ENCODE data around the gene TP53I13.
A peak's percentile ranks its signal among the peaks of the same experiment; 100 is the strongest.

TP53I13 gene

DNA sequence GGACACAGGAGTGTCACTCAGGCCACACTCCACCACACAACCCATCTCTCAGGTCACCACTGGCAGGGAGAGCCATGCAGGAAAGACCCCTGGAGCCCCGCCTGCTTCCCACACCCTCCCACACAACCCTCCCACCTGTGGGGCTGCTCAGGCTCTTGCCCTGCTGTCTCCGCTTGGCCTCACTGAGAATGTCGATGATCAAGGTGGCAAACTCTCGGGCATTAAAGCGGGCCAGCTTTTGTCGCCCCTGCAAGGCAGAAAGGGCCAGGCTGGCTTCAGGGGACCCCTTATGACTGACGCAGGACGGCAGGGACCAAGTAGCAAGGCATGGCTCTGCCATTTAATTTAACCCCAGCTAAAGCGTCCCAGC is 8.5 kb downstream of the TP53I13 start:
- no peak for DNase-seq (ENCODE audit: low spot score)
- peak overlapping the region in 1 of 2 donors; percentile 57 for H3K27ac ChIP-seq
- TF ChIP-seq, protein P1, sequence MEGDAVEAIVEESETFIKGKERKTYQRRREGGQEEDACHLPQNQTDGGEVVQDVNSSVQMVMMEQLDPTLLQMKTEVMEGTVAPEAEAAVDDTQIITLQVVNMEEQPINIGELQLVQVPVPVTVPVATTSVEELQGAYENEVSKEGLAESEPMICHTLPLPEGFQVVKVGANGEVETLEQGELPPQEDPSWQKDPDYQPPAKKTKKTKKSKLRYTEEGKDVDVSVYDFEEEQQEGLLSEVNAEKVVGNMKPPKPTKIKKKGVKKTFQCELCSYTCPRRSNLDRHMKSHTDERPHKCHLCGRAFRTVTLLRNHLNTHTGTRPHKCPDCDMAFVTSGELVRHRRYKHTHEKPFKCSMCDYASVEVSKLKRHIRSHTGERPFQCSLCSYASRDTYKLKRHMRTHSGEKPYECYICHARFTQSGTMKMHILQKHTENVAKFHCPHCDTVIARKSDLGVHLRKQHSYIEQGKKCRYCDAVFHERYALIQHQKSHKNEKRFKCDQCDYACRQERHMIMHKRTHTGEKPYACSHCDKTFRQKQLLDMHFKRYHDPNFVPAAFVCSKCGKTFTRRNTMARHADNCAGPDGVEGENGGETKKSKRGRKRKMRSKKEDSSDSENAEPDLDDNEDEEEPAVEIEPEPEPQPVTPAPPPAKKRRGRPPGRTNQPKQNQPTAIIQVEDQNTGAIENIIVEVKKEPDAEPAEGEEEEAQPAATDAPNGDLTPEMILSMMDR (IDR thresholded peaks at IDR 0.05), result no peak

DNA sequence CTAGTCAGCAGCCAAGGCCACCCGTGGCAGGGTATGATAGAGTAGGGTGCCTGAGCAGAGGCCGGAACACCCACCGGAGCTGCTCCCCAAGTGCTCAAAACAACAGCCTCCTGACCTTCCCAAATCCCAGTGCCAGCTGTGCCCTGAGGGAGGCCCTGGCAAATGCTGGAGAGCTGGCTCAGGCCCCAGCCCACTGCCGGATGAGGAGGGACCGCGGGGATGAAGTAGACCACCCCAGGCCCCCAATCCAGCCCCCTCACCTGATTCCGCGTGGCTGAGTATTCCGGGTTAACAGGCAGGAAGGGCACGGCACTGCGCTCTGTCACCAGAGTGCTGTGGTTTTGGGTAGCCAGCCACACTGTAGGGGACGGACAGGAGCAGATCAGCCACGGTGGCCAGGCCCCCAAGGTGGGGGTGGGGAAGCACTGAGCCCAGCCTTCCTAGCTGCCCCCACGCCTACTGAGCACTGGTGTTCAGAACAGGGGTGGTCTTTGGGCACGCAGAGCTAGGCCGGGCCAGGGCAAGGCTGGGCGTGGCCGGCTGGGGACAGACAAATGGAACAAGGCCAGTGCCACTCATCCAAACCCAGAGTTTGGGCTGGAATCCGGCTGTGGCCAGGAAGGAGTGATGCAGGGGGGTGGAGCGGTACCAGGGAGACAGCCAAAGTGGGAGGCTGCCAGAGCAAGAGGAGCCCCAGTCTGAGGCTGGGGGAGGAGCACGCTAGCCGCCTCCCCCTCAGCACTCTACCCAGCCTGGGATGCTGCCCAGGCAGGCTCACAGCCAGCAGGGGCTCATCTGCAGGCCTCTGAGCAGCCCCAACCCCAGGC is 9.1 kb downstream of the TP53I13 start:
- TF ChIP-seq, protein P1 (IDR thresholded peaks at IDR 0.05), result no peak
- DNase-seq (ENCODE audit: low spot score), result no peak
- peak overlapping the region in 1 of 2 donors; percentile 57 for H3K27ac ChIP-seq
- no peak overlapping the region for H3K4me3 ChIP-seq

More for the DNA sequence above, 8.5 kb downstream of the TP53I13 start:
- no peak overlapping the region for H3K4me3 ChIP-seq

DNA sequence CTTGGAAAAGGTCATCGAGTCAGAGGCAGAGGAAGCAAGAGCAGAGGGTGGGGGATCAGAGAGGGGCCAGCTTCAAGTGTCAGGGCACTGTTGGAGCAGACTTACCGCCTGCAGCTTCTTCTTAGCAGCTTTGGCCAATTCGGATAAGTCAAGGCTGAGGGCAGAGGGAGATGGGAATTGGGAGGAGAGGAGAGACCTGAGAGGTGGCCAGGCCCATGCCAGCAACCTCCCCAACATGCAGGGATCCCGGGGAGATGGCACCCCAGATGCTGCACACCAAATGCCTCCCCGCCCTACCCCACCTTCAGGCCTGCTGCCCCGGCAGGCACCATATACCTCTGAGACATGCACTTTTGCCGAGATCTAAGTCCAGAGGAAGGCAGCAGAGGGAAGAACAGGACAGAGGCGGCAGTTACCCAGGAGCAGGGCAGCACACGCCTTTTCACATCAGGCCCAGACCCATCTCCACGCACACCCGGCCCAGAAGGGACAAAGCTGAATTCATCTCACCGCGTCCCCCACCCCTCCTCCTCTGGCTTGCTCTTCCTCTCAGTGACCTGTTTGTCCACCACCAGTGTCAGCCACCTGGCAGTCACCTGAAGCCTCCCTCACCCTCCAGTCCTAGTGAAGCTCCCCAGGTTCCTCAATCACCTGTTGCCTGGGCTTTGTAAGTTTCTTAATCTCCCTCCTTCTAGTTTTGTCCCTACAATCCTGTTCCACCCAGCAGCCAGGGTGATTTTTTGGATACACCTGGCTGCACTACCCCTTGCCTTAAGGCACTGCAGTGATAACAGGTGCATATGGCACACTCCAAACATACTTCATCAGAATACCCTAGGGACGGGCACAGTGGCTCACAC is 10.4 kb downstream of the TP53I13 start:
- no peak overlapping the region for H3K27ac ChIP-seq
- DNase-seq (ENCODE audit: low spot score), result no peak
- H3K4me3 ChIP-seq, result no peak overlapping the region
- TF ChIP-seq, protein P1 (IDR thresholded peaks at IDR 0.05), result no peak

DNA sequence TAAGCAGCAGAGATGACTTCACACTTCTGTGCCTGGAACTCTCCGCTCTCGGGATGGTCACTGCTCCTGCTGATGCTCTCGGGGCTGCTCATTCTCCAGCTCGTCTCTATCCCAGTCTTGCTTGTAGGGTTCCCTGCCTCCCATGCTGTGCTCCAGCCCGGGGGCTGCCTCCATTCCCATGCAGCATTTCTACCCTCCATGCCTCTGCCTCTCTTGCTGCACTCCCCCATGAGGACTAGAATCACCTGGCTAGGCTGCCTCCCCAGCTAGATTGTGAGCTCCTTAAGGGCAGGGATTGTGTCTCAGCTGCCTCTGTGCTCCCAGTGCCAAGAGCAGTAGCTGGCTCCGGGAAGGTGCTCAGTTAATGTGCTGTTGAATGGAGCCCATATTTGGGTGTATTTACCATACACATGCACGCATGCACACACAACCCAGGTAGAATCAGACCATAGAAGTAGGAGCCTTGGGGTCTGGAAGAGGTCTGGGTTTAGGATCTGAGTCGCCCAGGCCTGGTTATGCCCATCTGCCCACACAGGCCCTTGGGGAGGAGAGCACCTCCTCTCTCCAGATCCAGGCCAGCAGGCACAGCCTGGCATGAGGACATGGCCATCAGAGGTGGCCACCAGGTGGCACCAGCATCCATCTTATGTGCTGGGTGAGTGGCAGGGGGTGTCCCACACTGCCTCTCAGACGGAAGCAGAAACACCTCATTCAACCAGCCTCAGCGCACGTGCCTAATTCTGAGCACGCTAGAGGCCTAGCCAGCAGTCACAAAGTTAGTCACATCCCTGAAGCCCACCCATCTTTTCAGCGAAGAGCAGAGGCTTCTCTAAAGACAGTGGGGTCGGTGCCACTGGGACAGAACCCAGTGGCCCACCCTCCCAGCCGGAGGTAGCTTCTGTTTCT is 11.6 kb downstream of the TP53I13 start:
- Histone ChIP-seq H3K4me3 (no peak overlapping the region), H3K27ac (no peak overlapping the region)
- no peak for DNase-seq (ENCODE audit: low spot score)
- TF ChIP-seq, protein P1 (IDR thresholded peaks at IDR 0.05), result peak; percentile 60

DNA sequence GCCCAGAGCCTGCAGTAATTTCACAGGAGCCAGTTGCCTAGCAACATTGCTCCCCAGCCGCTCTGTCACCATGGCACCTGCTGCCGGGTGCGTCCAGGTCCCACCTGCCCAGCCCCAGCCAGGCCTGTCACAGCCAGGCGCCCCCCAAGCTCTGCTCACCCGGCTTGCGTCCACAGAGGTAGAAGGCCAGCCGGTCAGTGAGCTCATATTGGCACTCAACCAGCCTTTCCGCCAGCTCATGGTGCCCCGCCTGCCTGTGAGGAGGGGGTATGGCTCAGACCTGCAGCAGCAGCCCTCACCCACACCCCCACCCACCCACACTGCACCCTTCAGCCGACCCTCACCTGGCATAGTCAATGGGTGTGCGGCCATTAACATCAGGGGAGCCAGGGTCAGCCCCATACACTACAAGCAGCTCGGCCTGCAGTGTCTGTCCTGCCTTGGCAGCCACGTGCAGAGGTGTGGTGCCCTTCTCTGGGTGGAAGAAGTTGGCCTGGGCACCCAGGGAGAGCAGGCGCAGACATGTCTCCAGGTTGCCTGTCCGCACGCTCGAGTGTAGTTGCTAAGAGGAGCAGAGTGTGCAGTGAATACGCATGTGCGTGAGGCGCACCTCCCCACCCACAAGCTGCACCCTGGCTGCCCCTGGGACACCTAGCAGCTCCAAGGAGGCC is 13.2 kb downstream of the TP53I13 start:
- DNase-seq (ENCODE audit: low spot score), result no peak
- TF ChIP-seq, protein P1 (IDR thresholded peaks at IDR 0.05), result no peak

DNA sequence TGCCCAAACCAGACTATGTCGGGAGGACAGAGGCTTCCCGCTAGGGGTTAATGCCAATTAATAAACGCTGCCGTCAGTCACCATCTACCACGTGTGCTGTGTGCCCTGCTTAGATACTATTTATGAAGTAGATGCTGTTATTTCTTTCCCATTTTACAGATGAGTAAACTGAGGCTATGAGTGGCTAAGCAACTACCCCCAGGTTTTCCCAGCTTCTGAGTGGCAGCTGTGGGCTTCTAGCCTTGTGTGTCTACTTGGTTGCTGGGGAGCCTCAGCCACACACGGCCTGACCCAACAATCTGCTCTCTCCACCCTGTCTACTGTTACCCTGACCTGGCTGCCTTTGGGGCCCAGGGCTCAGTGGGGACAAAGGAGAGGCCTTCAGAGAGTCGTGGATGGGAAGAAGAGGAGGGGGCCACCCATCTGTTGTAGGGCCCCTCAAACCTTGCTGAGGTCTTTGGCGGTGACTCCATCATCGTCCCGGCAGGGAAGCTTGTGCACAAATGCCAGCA is 13.8 kb downstream of the TP53I13 start:
- H3K27ac ChIP-seq, result no peak overlapping the region
- DNase-seq (ENCODE audit: low spot score), result no peak
- H3K4me3 ChIP-seq, result no peak overlapping the region
- TF ChIP-seq, protein P1 (IDR thresholded peaks at IDR 0.05), result no peak

More for the DNA sequence above, 13.2 kb downstream of the TP53I13 start:
- no peak overlapping the region for H3K27ac ChIP-seq
- H3K4me3 ChIP-seq, result no peak overlapping the region
